ENCODE data around the gene SMCO4.

The SMCO4 gene

GRCh38 chr11:93570759-93571413, 27.7 kb upstream of the SMCO4 start:
- TF ChIP-seq ZFX (IDR thresholded peaks at IDR 0.05; ENCODE audit: borderline replicate concordance), result no peak
- TF ChIP-seq, protein P1, sequence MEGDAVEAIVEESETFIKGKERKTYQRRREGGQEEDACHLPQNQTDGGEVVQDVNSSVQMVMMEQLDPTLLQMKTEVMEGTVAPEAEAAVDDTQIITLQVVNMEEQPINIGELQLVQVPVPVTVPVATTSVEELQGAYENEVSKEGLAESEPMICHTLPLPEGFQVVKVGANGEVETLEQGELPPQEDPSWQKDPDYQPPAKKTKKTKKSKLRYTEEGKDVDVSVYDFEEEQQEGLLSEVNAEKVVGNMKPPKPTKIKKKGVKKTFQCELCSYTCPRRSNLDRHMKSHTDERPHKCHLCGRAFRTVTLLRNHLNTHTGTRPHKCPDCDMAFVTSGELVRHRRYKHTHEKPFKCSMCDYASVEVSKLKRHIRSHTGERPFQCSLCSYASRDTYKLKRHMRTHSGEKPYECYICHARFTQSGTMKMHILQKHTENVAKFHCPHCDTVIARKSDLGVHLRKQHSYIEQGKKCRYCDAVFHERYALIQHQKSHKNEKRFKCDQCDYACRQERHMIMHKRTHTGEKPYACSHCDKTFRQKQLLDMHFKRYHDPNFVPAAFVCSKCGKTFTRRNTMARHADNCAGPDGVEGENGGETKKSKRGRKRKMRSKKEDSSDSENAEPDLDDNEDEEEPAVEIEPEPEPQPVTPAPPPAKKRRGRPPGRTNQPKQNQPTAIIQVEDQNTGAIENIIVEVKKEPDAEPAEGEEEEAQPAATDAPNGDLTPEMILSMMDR (IDR thresholded peaks at IDR 0.05), result no peak
- peak overlapping the region; percentile 37 for H3K27ac ChIP-seq

- TF ChIP-seq, protein P1 (IDR thresholded peaks at IDR 0.05), result no peak
- no peak for TF ChIP-seq ZFX (IDR thresholded peaks at IDR 0.05; ENCODE audit: borderline replicate concordance)
- H3K27ac ChIP-seq, result no peak overlapping the region
Measured at GRCh38 chr11:93569496-93569895, 26.3 kb upstream of the SMCO4 start.

DNA sequence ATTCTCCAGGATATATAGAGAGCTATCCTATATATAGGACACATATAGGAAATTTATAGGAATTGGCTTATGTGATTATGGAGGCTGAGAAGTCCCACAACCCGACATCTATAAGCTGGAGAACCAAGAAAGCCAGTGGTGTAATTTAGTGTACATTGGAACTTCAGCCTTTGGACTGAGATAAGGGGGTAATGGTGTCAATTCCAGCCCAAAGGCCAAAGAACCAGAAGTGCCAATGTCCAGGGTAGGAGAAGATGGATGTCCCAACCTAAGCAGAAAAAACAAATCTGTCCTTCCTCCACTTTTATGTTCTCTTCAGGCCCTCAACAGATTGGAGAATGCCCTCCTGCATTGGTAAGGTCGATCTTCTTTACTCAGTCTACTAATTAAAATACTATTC, 25.5 kb upstream of the SMCO4 start:
- TF ChIP-seq ZFX (IDR thresholded peaks at IDR 0.05; ENCODE audit: borderline replicate concordance), result no peak
- TF ChIP-seq, protein P1 (IDR thresholded peaks at IDR 0.05), result no peak
- no peak overlapping the region for H3K27ac ChIP-seq

DNA sequence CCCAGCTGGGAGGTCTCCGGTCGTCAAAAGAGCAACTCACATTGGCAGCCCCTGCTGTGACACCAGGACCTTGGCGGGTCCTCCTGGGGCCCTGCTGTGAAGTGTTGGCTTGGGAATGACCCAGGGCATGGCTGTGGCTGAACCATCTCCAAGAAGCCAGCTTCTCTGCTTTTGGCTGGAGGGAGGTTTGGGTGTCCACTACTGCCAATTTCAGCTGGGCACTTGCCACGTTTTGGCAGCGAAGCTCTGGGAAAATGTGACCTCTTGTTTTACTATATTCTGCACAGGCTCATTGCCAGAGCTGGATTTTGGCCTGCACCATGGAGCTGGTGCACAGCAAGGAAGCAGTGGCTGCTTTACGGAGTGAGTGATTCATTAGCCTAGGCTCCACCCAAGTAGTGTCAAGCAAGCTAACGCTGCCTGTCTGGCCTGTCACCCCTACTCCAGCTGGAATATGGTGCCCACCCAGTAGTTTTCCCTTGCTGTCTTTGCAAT, 24.3 kb upstream of the SMCO4 start:
- TF ChIP-seq, protein P1 (IDR thresholded peaks at IDR 0.05), result no peak
- TF ChIP-seq ZFX (IDR thresholded peaks at IDR 0.05; ENCODE audit: borderline replicate concordance), result no peak
- peak overlapping the region; percentile 50 for H3K27ac ChIP-seq

- H3K27ac ChIP-seq, result no peak overlapping the region
- no peak for TF ChIP-seq ZFX (IDR thresholded peaks at IDR 0.05; ENCODE audit: borderline replicate concordance)
- TF ChIP-seq, protein P1 (IDR thresholded peaks at IDR 0.05), result no peak
Measured at GRCh38 chr11:93564895-93565294, 21.7 kb upstream of the SMCO4 start.

DNA sequence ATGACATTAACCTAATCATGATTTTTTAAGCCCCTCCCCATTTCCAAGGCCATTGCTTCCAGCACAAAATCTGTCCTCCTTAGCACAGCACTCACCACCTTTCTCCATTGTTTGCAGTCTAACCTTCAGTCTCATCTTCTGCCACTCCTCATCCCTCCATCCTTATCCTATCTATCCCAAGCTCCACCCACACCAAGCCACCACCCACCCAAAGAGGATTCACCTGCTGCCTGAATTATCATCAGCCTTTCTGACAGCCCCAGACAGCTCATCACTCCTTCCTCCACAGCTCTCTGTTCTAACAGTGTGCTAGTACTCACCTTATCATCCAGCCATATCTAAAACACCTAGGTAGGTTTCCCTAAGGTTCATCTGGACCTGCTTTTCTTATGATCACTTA, 20.7 kb upstream of the SMCO4 start:
- H3K27ac ChIP-seq, result no peak overlapping the region
- no peak for TF ChIP-seq ZFX (IDR thresholded peaks at IDR 0.05; ENCODE audit: borderline replicate concordance)
- TF ChIP-seq, protein P1 (IDR thresholded peaks at IDR 0.05), result no peak

DNA sequence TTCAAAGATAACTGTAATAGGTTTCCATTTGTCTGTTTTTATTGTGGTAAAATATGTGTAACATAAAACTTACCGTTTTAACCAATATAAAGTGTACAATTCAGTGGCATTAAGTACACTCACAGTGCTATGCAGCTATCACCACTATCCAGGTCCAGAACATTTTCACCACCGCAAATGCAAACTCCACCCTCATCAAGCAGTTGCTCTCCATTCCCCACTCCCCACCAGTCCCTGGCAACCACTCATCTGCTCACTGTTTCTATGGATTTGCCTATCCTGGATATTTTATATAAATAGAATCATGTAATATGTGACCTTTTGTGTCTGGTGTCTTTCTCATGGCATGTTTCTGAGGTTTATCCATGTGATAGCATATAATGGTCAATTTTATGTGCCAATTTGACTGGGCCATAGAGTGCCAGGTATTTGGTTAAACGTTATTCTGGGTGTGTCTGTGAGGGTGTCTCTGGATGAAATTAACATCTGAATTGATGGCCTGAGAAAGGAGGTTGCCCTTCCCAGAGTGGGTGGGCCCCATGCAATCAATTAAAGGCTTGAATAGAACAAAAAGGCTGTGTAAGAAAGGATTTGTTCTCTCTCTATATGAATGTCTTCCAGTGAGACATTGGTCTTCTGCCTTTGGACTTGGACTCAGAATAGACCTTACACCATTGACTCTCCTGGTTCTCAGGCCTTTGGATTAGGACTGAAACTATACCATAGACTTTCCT, 17.2 kb upstream of the SMCO4 start:
- H3K27ac ChIP-seq, result no peak overlapping the region
- no peak for TF ChIP-seq ZFX (IDR thresholded peaks at IDR 0.05; ENCODE audit: borderline replicate concordance)
- TF ChIP-seq, protein P1 (IDR thresholded peaks at IDR 0.05), result no peak

All from 22Rv1 (cell line).